Sigmoid colon (tissue), 7 donors: Measurements from ENCODE around the gene MRPS16. TPM values are rescaled to one million over a fixed set of nuclear protein-coding genes. Genes with fewer than 3 reads are reported as not detected.

Experiments used
- DNase-seq: peaks from one replicate; pipeline ENCODE4 v3.0.0-alpha.2; 2019
- H3K27ac ChIP-seq, 4 donors: fragments of 200-600 bp; sonication (generic); one replicate each; pipeline ENCODE4 v1.5.1; 2016 to 2019; ENCODE audit warnings: mild to moderate bottlenecking in 1 of 4
- H3K27me3 ChIP-seq, 3 donors: fragments of 200-600 bp; sonication (generic); one replicate each; pipeline ENCODE4 v1.5.1; 2019; ENCODE audit warnings: mild to moderate bottlenecking in 1 of 3
- H3K36me3 ChIP-seq, 4 donors: fragments of 200-600 bp; sonication (generic); one replicate each; pipeline ENCODE4 v1.5.1; 2016 to 2019
- H3K4me1 ChIP-seq, 4 donors: fragments of 200-600 bp; sonication (generic); one replicate each; pipeline ENCODE4 v1.5.1; 2017 to 2019
- H3K4me3 ChIP-seq, 4 donors: fragments of 200-600 bp; sonication (generic); one replicate each; pipeline ENCODE4 v1.5.1; 2017 to 2019; ENCODE audit warnings: mild to moderate bottlenecking in 2 of 4, moderate library complexity in 1 of 4
- H3K9me3 ChIP-seq, 4 donors: fragments of 200-600 bp in 3 of 4; sonication (generic) in 3 of 4; one replicate each; pipeline versions ENCODE4 v1.5.1 to v1.6.1; 2013 to 2019
- CTCF ChIP-seq, 4 experiments: fragments of 450-650 bp in 3 of 4; fragments of 200-600 bp in 1 of 4; IDR thresholded peaks; one replicate each; pipeline ENCODE4 v1.5.1; 2016 to 2019; ENCODE audit warnings: antibody characterized with exemption in 4 of 4, mild to moderate bottlenecking in 3 of 4, moderate library complexity in 2 of 4
- EP300 ChIP-seq, 4 donors: sonication (generic); formaldehyde crosslinking; IDR thresholded peaks; one replicate each; pipeline ENCODE4 v1.6.1; 2017; ENCODE audit warnings: antibody characterized with exemption in 4 of 4
- POLR2A ChIP-seq, 2 donors: fragments of 450-650 bp; IDR thresholded peaks; one replicate each; pipeline ENCODE4 v1.6.1; 2016; ENCODE audit warnings: antibody characterized with exemption in 2 of 2, mild to moderate bottlenecking in 2 of 2, moderate library complexity in 2 of 2
- POLR2AphosphoS5 ChIP-seq, 4 donors: sonication (generic); formaldehyde crosslinking; IDR thresholded peaks; one replicate each; pipeline ENCODE4 v1.6.1; 2017; ENCODE audit warnings: antibody characterized with exemption in 4 of 4
- WGBS, 2 donors: extraction: QIAGEN DNeasy Blood & Tissue Kit; methylation state at CpG; one replicate each; pipeline ENCODE4 v1.1.7; 2013; 5-methylcytosine and 5-hydroxymethylcytosine counted together
- intact Hi-C: fragments of 100-400 bp; cut with DNase I; formaldehyde crosslinking; loops from one replicate; pipeline ENCODE4 v1.15.1; 2023
- polyA plus RNA-seq, 3 donors: library from polyadenylated mRNA; stranded (reverse); fragments of 200-250 nt; gene quantifications; one replicate each; pipeline ENCODE4 v1.2.3, GENCODE V29; 2013
- total RNA-seq, 4 donors: library from RNA; depleted of rRNA; stranded (reverse); fragments of >200 nt; gene quantifications; one replicate each; pipeline ENCODE4 v1.1.0, GENCODE V29; 2016
- donor health status: healthy with polysubstance abuse.
- donor health status: Bipolar disorder and iron deficiency.
- donor health status: healthy.

MRPS16 gene
- total and polyA plus RNA-seq, 7 donors, result 29.2 to 101 (median 40.0) TPM

- DNase-seq, result no peak
- Histone ChIP-seq H3K4me3 (no peak overlapping the region), H3K9me3 (no peaks in the 10 kb centered on the region), H3K27me3 (no peaks in the 10 kb centered on the region), H3K4me1 (no peaks in the 10 kb centered on the region), H3K36me3 (peaks cover 5 to 64% (median 6%) of the 10 kb centered on the region in 4 donors), H3K27ac (no peak overlapping the region)
- TF ChIP-seq POLR2A (IDR thresholded peaks at IDR 0.05) (no peak), CTCF (IDR thresholded peaks at IDR 0.05) (no peak), POLR2AphosphoS5 (IDR thresholded peaks at IDR 0.05) (no peak), EP300 (IDR thresholded peaks at IDR 0.05) (no peak)
- intact Hi-C loops, result no loop called here
- WGBS, 2 donors, result 88% methylated on average over 7 of the region's 7 CpGs
These were observed 17.7 kb downstream of the MRPS16 start for GRCh38 chr10:73234695-73235094.

GRCh38 chr10:73233883-73234282 is 18.6 kb downstream of the MRPS16 start:
- Histone ChIP-seq H3K27ac (no peak overlapping the region), H3K27me3 (no peaks in the 10 kb centered on the region), H3K36me3 (peaks cover 0 to 56% (median 5%) of the 10 kb centered on the region in 4 donors), H3K4me3 (no peak overlapping the region), H3K4me1 (no peaks in the 10 kb centered on the region), H3K9me3 (no peaks in the 10 kb centered on the region)
- intact Hi-C loops, result no loop called here
- no peak for DNase-seq
- 92 to 95% methylated on average over 2 of the region's 2 CpGs for WGBS, 2 donors
- TF ChIP-seq EP300 (IDR thresholded peaks at IDR 0.05), result no peak
- no peak for TF ChIP-seq POLR2A (IDR thresholded peaks at IDR 0.05)
- no peak for TF ChIP-seq CTCF (IDR thresholded peaks at IDR 0.05)
- TF ChIP-seq POLR2AphosphoS5 (IDR thresholded peaks at IDR 0.05), result no peak

GRCh38 chr10:73232887-73233286 is 19.6 kb downstream of the MRPS16 start:
- Histone ChIP-seq H3K27ac (no peak overlapping the region), H3K4me1 (no peaks in the 10 kb centered on the region), H3K27me3 (no peaks in the 10 kb centered on the region), H3K4me3 (no peak overlapping the region), H3K36me3 (peaks cover 0 to 51% (median 4%) of the 10 kb centered on the region in 4 donors), H3K9me3 (no peaks in the 10 kb centered on the region)
- 91 to 92% methylated on average over 8 of the region's 8 CpGs for WGBS, 2 donors
- no peak for DNase-seq
- TF ChIP-seq CTCF (IDR thresholded peaks at IDR 0.05) (no peak), POLR2AphosphoS5 (IDR thresholded peaks at IDR 0.05) (no peak), EP300 (IDR thresholded peaks at IDR 0.05) (no peak), POLR2A (IDR thresholded peaks at IDR 0.05) (no peak)
- intact Hi-C loops, result no loop called here

- Histone ChIP-seq H3K4me3 (no peak overlapping the region), H3K27ac (no peak overlapping the region), H3K36me3 (peaks cover 0 to 31% (median 2%) of the 10 kb centered on the region in 4 donors), H3K4me1 (no peaks in the 10 kb centered on the region), H3K9me3 (no peaks in the 10 kb centered on the region), H3K27me3 (no peaks in the 10 kb centered on the region)
- TF ChIP-seq EP300 (IDR thresholded peaks at IDR 0.05) (no peak), POLR2A (IDR thresholded peaks at IDR 0.05) (no peak), POLR2AphosphoS5 (IDR thresholded peaks at IDR 0.05) (no peak), CTCF (IDR thresholded peaks at IDR 0.05) (no peak)
- no peak for DNase-seq
- WGBS, 2 donors, result 69 to 82% methylated on average over 6 of the region's 6 CpGs
- intact Hi-C loops, result no loop called here
These were observed 22.9 kb downstream of the MRPS16 start for GRCh38 chr10:73229567-73229966.

GRCh38 chr10:73228247-73228646 is 24.2 kb downstream of the MRPS16 start:
- Histone ChIP-seq H3K27me3 (no peaks in the 10 kb centered on the region), H3K4me1 (no peaks in the 10 kb centered on the region), H3K36me3 (peaks cover 0 to 19% (median 2%) of the 10 kb centered on the region in 4 donors), H3K27ac (no peak overlapping the region), H3K9me3 (no peaks in the 10 kb centered on the region), H3K4me3 (no peak overlapping the region)
- intact Hi-C loops, result no loop called here
- 87 to 88% methylated on average over 3 of the region's 3 CpGs for WGBS, 2 donors
- DNase-seq, result no peak
- TF ChIP-seq POLR2A (IDR thresholded peaks at IDR 0.05) (no peak), EP300 (IDR thresholded peaks at IDR 0.05) (no peak), POLR2AphosphoS5 (IDR thresholded peaks at IDR 0.05) (no peak), CTCF (IDR thresholded peaks at IDR 0.05) (no peak)
